GM19043 (cell line): ENCODE data around the gene CDKN1A.

Experiments
- ATAC-seq: cut with Tn5 transposase; IDR thresholded peaks from one replicate; pipeline ENCODE4 v1.9.1; 2021; ENCODE audit warnings: low read depth; ENCODE audit not compliant: unreplicated experiment

The CDKN1A gene

DNA sequence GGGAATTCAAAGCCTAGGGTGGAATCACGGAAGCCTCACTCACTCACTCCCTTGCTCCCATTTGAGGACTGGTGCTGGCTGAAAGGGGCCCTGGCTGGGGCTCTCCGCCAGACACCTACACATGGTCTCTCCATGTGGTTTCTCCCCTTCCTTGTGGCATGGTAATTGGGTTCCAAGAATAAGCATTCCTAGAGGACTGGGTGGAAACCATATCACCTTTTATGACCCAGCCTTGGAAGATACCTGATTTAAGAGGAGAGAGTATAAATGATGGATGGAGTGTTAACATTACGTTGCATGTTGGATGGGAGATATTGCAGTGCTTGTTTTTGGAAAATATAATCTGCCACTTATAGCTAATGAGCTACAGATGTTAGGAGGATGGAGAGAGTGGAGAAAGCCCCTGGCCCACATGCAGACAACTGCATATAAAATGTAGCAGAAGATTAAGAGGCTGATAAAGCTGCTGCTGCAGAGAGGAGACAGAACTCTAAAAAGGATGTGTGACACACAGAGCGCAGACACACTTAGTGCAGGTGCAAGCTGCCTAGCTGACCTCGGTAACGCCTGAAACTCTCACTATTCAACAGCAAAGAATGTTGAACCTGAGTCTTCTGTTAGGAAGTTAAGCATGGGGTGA lies 23.3 kb upstream of the CDKN1A start:
- ATAC-seq = no peak

DNA sequence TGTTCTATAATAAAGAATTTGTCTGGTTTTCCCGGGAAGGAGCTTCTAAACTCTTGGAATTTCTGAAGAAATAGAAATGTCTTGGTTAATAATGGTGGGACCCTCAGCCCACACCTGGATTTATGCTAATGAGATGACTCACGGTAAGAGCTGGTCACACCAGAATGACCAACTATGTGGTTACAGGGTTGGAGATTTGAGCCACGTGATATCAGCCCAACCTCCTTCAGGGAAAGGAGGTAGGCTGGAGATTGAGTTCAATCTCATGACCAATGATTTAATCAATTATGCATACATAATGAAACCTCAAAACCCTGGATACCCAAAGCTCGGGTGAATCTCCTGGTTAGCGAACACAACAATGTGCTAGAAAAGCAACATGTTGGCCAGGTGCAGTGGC lies 22.1 kb upstream of the CDKN1A start:
- no peak for ATAC-seq

DNA sequence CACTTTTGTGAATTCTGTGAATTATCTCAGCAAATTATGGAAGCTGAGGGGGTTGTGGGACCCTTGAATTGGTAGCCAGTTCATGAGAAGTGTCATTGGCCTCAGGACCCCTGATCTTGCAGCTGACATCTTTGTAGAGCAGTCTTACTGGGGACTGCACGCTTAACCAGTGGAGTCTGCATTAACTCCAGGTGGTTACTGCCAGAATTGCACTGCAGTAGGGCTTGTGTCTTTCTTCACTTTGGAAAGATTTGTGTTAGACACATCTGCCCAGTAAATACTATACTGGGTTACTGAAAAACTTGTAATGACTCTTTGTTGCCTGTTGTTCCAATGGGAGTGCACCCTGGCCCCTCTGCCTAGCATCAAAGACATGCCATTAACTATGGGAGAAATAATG lies 21.2 kb upstream of the CDKN1A start:
- no peak for ATAC-seq

DNA sequence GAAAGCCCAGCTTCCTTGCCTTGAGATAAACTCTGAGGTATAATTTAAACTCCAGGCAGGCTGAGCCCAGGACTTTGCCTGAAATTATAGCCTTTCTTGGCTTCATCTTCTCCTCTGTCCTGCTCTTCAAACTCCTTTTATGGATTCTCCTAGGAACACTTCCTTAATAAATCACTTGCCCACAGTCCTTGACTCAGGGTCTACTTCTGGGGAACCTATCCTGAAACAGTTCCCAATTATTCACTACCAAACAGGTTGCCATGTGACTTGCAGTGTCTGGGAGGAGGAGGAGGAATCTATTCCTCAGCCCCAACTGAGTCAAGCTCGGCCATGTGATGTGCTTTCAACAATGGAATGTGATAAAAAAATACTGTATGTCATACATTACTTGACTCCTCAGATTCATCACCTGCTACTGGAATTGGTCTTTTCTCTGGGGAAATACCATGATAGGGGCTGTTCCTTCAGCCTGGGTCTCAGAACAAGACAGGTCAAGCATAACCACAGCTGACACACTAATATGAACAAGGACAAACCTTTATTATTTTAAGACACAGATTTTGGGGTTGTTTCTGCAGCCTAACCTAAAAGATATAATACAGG lies 20.5 kb upstream of the CDKN1A start:
- no peak for ATAC-seq

DNA sequence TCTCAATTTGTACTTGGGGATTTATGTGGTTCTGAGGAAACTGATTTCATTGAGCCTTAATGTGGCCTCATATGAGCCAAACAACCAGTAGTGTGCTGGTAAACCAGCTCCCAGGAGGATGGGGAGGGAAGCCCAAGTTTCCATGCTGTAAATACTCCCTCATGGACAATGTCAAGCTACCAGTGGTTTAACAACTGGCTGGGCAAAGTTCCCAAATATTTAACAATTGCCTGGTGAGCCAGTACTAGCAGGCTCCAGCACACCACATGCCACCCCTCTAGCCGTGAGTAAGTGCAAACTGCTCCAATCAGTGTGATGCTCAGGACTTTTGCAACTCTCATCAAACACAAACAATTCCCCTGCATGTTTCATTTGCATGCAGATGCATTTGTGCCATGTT lies 19.2 kb upstream of the CDKN1A start:
- ATAC-seq = no peak

DNA sequence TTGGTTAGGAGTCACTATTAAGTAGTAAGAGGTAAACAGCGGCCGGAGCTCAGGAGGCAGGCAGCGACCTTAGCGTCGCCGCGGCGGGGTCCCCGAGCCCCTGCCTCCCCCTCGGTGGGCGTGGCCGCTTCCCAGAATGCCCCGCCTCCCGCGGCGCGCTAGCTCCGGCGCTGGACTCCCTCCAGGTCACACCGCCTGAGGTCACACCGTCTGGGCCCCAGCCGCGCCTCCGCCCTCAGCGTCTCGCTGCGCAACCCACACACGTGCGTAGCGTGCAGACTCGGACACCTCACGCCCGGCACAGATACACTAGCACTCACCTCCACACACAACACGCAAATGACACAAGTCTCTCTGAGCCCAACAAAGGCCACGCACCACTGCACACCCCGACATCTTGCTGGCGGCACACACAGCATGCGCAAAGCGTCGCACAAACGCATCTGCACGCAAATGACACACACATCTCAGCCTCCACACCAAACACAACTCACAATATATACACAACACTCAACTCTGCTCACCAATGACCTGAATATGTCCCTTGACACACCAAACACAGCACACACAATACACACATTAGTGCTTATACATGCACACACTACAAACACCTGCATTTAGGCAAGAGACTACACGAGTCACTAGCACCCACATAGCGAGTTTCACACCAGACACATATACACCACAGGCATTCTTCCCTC lies 17.6 kb upstream of the CDKN1A start:
- ATAC-seq = no peak

DNA sequence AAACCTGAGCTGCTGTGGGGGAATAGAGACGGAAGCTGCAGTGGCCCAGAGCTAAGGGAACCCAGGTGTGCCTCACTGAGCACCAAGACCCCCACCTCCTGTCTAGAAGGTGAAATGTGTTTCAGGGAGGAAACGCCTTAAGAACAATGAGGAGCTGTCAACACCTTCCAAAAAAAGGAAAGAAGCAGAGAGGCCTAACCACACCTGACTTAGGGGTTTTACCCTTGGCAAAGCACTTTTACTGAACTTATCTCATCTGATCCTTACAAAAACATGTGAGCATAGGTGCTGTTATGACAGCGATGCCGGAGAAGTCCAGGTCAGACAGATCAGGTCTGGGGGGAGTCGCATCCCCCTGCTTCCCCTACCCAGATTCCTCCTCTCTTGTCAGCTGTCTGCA lies 16.1 kb upstream of the CDKN1A start:
- no peak for ATAC-seq

DNA sequence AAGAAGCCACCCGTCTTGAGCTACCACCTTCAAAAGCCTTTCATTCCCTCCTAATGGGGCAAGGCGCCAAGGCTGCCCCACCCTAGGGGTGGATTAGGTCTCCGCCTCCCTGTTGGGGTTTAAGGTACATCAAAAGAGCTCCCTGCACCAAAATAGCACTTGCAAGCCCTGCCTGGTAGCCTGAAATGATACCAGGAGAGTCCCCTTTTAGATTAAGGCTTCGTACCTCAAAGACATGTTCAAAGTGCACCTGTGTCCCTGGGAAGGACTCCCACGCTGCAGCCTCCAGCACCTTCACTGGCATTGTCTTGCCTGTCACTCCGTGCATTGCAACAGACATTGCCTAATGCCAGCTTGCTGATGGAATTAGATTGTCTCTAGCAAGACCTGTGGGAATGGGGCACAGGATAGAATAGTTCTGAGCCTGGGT lies 15.7 kb upstream of the CDKN1A start:
- ATAC-seq = no peak

DNA sequence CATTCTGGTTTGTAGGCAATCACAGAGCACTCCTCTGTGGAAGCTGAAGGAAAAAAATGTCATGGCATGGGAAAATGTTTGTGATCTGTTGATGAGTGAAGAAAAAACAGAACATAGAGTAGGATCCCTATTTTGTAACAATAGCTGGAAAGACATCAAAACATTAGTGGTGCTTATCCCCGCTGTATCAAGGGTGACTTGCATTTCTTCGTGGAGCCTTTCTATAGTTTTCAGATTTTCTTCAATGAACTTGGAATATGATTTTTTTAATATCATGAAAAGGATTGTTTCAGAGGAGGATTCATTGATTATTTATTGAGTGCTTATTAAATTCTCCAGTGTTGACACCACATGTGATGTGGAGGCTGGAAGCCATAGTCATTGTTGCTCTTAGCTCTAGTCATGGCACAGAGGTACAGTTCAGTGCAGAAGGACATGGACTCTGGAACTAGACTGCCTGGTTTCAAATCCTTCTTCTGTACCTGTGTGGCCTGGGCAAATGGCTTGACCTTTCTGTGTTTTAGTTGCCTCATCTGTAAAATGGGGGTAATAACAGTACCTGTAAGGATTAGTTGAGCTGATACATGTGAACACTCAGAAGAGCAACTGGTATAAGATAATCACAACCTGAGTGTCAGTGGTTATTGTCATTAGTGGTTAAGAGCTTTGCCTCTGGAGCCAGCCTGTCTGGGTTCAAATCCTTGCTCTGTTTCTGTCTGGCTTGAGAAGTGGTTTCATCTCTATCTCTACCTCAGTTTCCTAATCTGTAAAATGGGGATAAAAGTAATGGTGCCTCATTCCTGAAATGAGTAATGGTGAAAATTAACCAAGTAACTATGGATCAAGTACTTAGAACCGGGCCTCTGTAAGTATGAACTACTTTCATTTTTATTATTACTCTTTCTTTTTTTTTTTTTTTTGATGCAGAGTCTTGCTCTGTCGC lies 14.7 kb upstream of the CDKN1A start:
- ATAC-seq = no peak

DNA sequence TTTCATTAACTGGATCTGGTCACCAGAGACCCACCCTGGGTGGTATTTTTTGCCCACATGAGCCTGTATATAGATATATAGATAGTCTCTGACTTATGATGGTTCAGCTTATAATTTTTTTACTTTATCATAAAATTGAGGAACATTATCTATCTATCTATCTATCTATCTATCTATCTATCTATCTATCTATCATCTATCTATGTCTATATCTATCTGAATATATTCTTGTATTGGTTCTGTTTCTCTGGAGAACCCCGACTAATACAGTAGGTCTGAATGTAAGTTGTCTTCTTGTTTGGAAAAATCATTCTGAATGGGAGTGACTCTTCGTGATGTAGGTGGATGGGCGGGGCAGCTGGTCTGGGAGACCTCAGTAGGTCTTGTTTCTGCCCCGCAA lies 13.3 kb upstream of the CDKN1A start:
- no peak for ATAC-seq

DNA sequence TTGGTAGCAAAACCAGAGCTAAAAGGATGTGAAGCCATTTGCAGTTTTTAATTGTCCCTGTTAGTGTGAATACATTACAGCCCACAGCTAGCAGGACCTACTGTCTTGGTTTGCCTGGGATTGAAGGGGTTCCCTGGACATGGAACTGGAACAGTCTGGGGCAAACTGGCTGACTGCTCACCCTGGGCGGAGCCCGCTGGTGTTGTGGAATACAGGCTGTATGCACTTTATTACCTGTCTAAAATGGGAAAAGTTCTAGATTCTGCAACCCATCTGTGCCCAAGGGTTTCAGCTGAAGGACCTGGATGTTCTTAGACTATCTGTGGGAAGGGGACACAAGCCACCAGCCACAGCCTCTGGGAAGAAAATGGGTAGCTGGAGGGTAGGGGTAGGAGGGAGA lies 12.2 kb upstream of the CDKN1A start:
- no peak for ATAC-seq

DNA sequence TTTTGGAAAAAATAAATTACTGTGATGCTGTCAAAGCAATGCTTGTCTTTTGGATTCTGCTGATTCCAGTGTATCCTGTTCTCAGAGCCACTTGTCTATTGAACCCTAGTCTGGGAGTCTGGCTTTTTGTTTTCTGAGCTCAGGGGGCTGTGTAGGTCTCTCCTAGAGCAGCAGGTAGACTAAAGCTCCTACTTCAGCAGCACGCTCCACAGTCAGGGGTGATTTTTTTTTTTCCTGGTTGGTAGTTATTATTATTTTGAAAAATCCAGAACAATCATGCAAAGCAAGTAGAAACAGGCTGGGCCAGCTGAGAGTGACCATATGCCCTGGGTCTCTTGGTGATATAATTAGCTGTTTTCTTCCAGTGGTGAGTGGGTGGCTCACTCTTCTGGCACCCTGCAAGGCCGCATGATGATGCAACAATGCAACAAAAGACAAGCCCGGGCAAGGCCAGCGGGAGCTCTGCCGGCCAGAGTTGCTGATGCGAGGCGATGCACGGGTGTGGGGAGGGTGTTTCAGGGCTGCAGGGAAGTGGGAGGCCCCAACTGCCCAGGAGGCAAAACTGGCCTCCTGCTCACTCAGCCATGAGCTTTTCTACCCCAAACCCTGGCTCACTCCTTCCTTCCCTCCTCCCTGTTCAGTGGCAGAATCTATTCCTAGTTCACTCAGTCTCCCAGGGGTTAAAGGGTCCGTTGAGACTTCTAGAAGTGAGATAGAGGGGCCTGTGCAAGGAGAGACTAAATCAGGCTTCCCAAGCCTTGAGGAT lies 11.5 kb upstream of the CDKN1A start:
- ATAC-seq = peak; percentile 64

DNA sequence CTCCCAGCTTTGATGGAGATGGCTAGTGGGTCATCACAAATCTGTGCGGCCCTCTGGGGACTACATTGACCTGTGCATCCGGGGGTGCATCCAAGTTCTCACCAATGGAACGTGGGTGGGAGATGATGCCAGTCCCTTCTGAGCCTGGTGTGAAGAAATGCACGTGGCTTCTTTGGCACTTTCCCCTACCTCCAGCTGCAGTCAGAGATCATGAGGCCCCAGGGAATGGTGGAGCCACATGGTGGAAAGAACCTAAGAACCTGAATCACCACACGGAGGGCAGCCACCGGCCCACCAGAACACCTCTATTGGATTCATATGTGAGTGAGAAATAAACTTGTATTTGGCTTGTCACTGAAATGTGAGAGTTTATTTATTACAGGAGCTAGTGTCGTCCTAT lies 9.9 kb upstream of the CDKN1A start:
- no peak for ATAC-seq

DNA sequence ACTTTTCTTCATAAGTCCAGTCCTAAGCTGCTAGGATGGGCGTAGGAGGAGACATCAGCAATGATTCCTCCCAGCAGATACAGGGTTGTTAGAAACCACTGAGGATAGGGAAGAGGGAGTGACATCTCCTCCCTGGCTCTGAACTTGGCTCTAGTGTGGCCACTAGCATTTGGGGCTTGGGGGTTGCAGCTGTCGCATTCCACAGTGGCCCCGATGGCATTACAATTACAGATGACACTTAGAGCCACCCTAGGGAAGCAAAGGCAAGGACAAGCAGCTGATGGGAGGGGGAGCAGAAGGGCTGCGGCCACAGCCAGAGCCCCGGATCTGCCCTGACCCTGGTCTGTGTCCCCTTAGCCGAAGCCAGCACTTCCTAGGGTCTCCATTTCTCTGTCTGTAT lies 9.5 kb upstream of the CDKN1A start:
- no peak for ATAC-seq

DNA sequence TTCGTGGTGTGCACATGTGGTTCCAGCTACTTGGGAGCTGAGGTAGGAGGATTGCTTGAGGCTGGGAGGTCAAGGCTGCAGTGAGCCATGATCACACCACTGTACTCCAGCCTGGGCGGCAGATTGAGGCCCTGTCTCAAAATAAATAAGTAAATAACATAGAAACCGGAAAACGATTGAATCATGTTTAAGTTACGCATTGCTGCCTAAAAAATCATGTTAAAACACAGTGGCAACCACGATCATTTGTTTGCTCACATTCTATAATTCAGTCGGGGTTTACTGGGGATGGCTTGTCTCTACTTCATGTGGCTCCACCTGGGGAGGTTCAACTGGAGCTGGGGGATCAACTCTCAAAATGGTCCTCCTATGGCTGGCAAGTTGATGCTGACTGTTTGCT lies 8.2 kb upstream of the CDKN1A start:
- no peak for ATAC-seq

DNA sequence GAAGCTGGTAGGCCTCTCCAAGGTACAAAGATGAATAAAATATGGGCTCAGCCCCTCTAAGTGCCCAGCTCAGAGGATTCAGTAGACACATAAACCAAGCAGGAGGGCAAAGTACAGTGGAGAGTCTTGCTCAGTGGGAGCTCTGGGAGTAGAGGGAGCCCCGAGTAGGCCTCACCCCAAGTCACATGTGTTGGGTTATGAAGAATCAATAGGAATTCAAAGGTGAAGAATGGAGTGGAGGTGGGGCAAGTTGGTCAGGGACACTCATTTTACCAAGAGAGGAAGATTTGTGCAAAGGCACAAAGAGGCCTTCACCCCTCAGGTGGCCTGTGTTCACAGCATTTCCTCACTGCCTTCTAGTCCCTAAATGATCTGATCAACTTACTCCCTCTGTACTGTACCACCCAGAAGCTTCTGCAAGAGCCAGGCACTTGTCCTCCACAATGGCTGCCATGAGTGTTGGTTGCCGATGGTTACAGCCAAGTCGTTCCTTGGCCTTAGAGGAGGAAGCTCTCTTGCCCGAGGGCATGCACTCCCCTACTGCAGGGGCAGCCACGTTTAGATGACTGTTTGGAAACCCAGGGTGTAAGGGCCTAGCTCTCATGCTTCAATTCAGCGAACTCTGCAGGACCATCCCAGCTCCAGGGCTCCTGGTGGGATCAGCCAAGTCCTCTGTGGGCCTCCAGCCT lies 6.7 kb upstream of the CDKN1A start:
- ATAC-seq = no peak

DNA sequence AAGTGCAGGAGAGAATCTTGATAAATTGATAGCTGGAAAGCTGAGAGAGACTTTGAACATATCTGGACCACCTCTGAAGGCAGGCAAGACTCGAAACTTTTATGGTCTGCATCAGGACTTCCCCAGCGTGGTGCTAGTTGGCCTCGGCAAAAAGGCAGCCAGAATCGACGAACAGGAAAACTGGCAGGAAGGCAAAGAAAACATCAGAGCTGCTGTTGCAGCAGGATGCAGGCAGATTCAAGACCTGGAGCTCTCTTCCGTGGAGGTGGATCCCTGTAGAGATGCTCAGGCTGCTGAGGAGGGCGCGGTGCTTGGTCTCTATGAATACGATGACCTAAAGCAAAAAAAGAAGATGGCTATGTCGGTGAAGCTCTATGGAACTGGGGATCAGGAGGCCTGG lies 4.6 kb upstream of the CDKN1A start:
- ATAC-seq = no peak

DNA sequence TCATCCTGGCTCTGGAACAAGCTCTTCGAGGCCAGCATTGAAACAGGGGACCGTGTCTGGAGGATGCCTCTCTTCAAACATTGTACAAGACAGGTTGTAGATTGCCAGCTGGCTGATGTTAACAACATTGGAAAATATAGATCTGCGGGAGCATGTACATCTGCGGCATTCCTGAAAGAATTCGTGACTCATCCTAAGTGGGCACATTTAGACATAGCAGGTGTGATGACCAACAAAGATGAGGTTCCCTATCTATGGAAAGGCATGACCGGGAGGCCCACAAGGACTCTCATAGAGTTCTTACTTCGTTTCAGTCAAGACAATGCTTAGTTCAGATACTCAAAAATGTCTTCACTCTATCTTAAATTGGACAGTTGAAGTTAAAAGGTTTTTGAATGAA lies 3.6 kb upstream of the CDKN1A start:
- ATAC-seq = no peak

DNA sequence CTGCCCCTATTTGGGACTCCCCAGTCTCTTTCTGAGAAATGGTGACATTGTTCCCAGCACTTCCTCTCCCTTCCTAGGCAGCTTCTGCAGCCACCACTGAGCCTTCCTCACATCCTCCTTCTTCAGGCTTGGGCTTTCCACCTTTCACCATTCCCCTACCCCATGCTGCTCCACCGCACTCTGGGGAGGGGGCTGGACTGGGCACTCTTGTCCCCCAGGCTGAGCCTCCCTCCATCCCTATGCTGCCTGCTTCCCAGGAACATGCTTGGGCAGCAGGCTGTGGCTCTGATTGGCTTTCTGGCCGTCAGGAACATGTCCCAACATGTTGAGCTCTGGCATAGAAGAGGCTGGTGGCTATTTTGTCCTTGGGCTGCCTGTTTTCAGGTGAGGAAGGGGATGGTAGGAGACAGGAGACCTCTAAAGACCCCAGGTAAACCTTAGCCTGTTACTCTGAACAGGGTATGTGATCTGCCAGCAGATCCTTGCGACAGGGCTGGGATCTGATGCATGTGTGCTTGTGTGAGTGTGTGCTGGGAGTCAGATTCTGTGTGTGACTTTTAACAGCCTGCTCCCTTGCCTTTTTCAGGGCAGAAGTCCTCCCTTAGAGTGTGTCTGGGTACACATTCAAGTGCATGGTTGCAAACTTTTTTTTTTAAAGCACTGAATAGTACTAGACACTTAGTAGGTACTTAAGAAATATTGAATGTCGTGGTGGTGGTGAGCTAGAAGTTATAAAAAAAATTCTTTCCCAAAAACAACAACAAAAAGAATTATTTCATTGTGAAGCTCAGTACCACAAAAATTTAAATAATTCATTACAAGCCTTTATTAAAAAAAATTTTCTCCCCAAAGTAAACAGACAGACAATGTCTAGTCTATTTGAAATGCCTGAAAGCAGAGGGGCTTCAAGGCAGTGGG lies 2.1 kb upstream of the CDKN1A start:
- no peak for ATAC-seq
